ENCODE measurements around the gene COMTD1. TPM values are rescaled to one million over a fixed set of nuclear protein-coding genes. Genes with fewer than 3 reads are reported as not detected.

COMTD1 gene
- total and polyA plus RNA-seq, 2 of the 8 experiments (the other 6 are each of a cell fraction or from before 2014, with no cell fraction given): 31.9 to 42.4 TPM

DNA sequence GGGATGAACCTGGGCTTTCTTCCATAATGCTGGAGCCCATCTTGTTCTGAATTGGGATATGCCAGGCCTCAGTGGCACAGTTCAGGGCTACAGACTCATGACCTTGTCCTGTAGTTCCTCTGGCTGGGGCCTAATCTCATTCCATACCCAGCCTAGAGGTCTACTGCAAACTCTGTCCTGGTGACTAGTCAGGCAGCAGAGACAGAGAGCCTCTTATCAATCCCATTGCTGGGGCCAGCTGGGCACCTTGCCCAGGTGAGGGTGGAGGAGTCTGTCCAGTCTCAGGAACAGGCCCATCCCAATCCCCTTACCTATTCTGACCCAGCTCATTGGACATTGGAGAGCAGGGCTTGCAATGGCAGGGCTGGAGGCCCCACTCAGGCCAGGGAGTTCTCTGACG lies 28.0 kb upstream of the COMTD1 start:
- TF ChIP-seq HDAC6 (IDR thresholded peaks at IDR 0.05; ENCODE audit: low read depth, low read length) (no peak), POLR2AphosphoS5 (IDR thresholded peaks at IDR 0.05; ENCODE audit: low read depth, low read length) (no peak), MAFK (IDR thresholded peaks at IDR 0.05; ENCODE audit: low read depth, low read length) (no peak), CHD1 (IDR thresholded peaks at IDR 0.05; ENCODE audit: low read depth, low read length) (no peak), RBBP5 (IDR thresholded peaks at IDR 0.05; ENCODE audit: borderline replicate concordance, low read depth, low read length) (no peak), SIX5 (IDR thresholded peaks at IDR 0.05; ENCODE audit: low read depth, low read length) (no peak), JUND (IDR thresholded peaks at IDR 0.05; ENCODE audit: low read length) (no peak), SAP30 (IDR thresholded peaks at IDR 0.05; ENCODE audit: insufficient read depth, insufficient replicate concordance, low read length) (no peak), POU5F1 (IDR thresholded peaks at IDR 0.05; ENCODE audit: low read depth, low read length) (no peak)
- TF ChIP-seq, protein P1, sequence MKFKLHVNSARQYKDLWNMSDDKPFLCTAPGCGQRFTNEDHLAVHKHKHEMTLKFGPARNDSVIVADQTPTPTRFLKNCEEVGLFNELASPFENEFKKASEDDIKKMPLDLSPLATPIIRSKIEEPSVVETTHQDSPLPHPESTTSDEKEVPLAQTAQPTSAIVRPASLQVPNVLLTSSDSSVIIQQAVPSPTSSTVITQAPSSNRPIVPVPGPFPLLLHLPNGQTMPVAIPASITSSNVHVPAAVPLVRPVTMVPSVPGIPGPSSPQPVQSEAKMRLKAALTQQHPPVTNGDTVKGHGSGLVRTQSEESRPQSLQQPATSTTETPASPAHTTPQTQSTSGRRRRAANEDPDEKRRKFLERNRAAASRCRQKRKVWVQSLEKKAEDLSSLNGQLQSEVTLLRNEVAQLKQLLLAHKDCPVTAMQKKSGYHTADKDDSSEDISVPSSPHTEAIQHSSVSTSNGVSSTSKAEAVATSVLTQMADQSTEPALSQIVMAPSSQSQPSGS (IDR thresholded peaks at IDR 0.05; ENCODE audit: low read length): no peak
- WGBS, 2 experiments (ENCODE audit: extremely low coverage in 1 of 2, insufficient coverage in 1 of 2, insufficient read length in 1 of 2, insufficient replicate concordance in 2 of 2, low coverage in 1 of 2, low lambda C conversion rate in 2 of 2, missing lambda C conversion rate in 1 of 2): 100% methylated on average over 1 of the region's 1 CpG; no CpG with 5 or more reads in 1 of the 2 experiments
- no peak overlapping the region for H3K4me3 ChIP-seq (ENCODE audit: extremely low read depth in 1 of 4, insufficient read depth in 2 of 4, low read depth in 3 of 4, low read length in 4 of 4)

More for the DNA sequence above, 28.0 kb upstream of the COMTD1 start:
- Histone ChIP-seq H2BK20ac (ENCODE audit: low read length) (no peak overlapping the region), H2BK12ac (ENCODE audit: low read depth, low read length) (no peak overlapping the region), H3K27ac (ENCODE audit: low read depth, low read length) (no peak overlapping the region), H3K79me2 (ENCODE audit: control insufficient read depth in 1 of 2, insufficient read depth in 2 of 2, low read length in 2 of 2) (no peaks in the 10 kb centered on the region), H4K20me1 (replicated peaks in 1 of 2; ENCODE audit: control insufficient read depth in 1 of 2, insufficient read depth in 2 of 2, low read length in 2 of 2) (no peaks in the 10 kb centered on the region), H4K91ac (replicated peaks; ENCODE audit: insufficient read length, low read length) (no peak overlapping the region), H3K79me1 (ENCODE audit: low read depth, low read length) (no peaks in the 10 kb centered on the region), H3K4me1 (replicated peaks in 1 of 4; ENCODE audit: control insufficient read depth in 3 of 4, insufficient read depth in 4 of 4, low read length in 3 of 4) (peaks cover 0 to 2% (median 0%) of the 10 kb centered on the region in 4 experiments; a peak in 1 of 7 replicates), H3K9ac (replicated peaks in 1 of 4; ENCODE audit: extremely low read depth in 1 of 4, low read depth in 3 of 4, low read length in 3 of 4) (no peak overlapping the region), H3K27me3 (replicated peaks in 1 of 4; ENCODE audit: control insufficient read depth in 3 of 4, extremely low read depth in 1 of 4, insufficient read depth in 3 of 4, low read length in 3 of 4) (no peaks in the 10 kb centered on the region), H2BK120ac (replicated peaks; ENCODE audit: low read depth, low read length) (no peak overlapping the region), H3K18ac (ENCODE audit: extremely low read depth, low read length) (no peak overlapping the region), H3K4me2 (ENCODE audit: insufficient read depth in 1 of 2, low read depth in 2 of 2, low read length in 2 of 2) (no peak overlapping the region), H4K5ac (ENCODE audit: insufficient read length, low read depth, low read length) (no peak overlapping the region), H4K8ac (ENCODE audit: extremely low read depth, insufficient read depth, low read length) (no peak overlapping the region), H2AFZ (ENCODE audit: low read length) (no peak overlapping the region), H3K14ac (ENCODE audit: insufficient read length) (no peak overlapping the region), H3K4ac (replicated peaks; ENCODE audit: insufficient read length, low read depth, low read length) (no peak overlapping the region), H2BK15ac (ENCODE audit: low read length) (no peak overlapping the region), H2AK5ac (ENCODE audit: low read depth, low read length) (no peak overlapping the region), H3K23ac (ENCODE audit: insufficient read length) (no peak overlapping the region), H3K56ac (replicated peaks; ENCODE audit: insufficient read length, low read depth, low read length) (no peak overlapping the region), H3K9me3 (ENCODE audit: insufficient read depth in 2 of 2, low read depth in 1 of 2, low read length in 1 of 2) (no peaks in the 10 kb centered on the region), H3K36me3 (ENCODE audit: control insufficient read depth in 2 of 4, insufficient read depth in 4 of 4, low read length in 3 of 4) (no peaks in the 10 kb centered on the region), H3K23me2 (ENCODE audit: low read depth, low read length) (no peaks in the 10 kb centered on the region), H2BK5ac (ENCODE audit: low read depth, low read length) (no peak overlapping the region)
- ChIA-PET POLR2A (ENCODE audit: partially characterized antibody) (no interaction called here), CTCF (ENCODE audit: partially characterized antibody) (interaction anchor here (0.5 to 1.3 kb wide), 3 partner anchors 30 to 981 kb away, joined by 3 to 4 read pairs (median 3); no protein-coding TSS in a partner anchor)
- no peak for DNase-seq (ENCODE audit: low read depth in 1 of 2, low spot score in 2 of 2)
- no peak for FAIRE-seq
